GM19351 (cell line): ENCODE measurements around the gene CRMP1.

Experiments
- ATAC-seq: cut with Tn5 transposase; IDR thresholded peaks from one replicate; pipeline ENCODE4 v1.9.1; 2021; ENCODE audit warnings: mild to moderate bottlenecking, moderate library complexity; ENCODE audit not compliant: unreplicated experiment

Gene CRMP1

DNA sequence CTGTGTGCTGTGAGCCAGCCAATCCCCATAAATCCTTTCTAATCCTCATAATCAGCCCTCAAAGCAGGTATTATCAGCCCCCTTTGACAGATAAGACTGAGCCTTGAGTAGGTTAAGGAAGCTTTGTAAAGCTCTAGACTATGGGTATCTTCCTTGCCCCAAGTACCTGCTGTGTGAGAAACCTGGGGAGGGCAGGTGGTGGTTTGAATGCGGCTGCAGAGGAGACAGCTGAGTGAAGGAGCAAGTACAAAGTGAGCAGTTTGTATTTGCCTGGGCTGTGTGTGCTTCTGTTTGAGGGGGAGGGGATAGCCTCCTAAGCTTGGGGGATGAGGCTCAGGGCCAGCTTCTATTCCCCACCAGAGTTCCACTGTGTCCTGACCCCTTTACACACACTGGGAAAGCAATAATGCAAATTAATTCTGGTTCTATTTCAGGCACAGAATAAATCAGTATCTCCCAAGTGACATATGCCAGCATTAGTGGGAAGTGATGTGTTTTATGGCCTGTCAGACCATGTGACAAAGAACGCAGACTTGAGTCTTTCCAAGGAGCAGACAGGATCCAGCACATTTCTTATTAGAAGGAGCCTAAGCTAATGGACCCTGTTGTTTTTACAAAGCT is 118.4 kb downstream of the CRMP1 start:
- ATAC-seq = no peak

DNA sequence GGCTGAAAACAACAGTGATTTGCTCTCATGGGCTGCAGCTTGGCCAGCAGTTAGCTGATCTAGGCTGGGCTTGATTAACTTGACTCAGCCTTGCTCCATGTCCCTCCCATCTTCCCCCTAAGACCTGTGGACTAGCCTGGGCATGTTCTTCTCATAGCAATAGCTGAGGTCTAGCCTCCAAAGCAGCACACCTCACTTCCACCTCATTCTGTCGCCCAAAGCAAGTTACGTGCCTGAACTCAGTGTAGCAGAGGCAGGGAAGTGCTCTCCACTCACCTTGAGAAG is 119.7 kb downstream of the CRMP1 start:
- ATAC-seq = no peak

DNA sequence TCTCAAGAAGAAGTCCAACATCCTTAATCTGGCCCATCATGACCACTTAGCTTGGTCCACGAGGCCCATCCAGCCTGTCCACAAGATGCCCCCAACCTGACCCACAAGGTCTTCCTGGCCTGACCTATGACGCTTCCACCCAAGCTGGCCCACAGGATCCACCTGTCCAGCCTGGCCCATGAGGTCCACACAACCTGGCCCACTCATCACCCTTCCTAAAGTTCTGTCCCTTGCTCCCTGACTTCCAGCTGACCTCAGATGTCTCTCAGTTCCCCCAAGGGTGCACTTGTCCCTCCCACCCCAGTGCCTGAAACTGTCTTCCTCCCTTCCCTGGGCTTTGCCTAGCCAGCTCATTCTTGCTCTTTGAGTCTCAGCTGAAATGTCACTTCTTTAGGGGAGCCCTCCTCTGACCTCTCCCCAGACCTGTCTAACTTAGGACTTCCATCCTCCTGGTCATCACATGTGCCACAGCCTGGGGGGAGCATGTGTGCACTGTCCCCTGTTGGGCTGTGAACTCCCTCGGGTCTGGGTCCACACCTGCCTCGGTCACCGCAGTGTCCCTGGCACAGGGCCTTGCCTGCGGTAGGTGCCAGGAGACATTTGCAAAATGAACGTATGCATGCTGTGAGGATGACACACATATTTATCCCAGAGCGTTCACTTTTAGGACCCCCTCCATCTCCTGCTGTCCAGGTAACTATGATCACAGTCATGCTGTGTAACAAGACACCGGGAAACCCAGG is 120.2 kb downstream of the CRMP1 start:
- no peak for ATAC-seq
